HG02588 (cell line): ENCODE results near the gene CPNE5.

Source experiments
- ATAC-seq: cut with Tn5 transposase; IDR thresholded peaks from one replicate; pipeline ENCODE4 v1.9.1; 2021; ENCODE audit warnings: mild to moderate bottlenecking, moderate library complexity; ENCODE audit not compliant: unreplicated experiment

The CPNE5 gene

DNA sequence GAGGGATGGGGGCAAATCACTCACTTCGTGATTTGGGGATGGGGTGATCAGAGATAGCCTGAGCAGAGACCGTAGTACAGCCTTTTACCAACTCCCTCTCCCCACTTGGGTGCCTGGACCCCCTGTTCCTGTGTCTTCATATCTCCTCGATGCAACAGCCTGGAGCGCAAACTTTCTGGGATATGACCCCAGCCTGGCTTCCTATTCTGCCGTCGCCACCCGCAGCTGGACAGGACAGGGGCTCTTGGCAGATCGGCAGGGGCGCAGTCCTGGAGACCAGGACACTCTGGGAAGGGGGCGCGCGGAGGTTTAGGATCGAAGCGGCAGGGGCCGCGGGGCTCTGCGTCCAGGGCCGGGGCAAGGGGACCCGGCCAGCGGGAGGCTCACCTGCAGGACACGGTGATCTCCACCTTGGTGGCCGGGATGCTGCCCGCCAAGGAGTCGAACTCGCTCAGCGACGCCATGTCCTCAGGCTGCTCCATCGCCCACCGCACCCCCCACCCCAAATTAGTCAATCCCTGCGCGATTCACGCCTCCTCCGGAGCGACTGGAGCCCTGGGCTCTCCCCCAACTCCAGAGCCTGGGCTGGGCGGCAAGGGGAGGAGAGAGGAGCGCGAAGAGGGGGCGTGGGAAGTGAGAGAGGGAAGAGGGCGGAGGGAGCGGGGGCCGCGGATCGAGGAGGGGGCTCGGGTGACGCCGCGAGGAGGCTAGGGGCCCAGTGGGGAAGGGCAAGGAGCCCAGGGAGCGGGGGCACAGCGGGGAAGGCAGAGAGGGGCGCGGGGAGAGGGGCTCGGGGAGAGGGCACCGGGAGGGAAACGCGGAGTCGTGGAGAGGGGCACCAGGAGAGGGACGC is at the start of gene CPNE5:
CPNE5 (minus strand) TSS at position 549 of the 853 bp plus-strand sequence; CDS start at position 482, 67 bp downstream.
- no peak for ATAC-seq

DNA sequence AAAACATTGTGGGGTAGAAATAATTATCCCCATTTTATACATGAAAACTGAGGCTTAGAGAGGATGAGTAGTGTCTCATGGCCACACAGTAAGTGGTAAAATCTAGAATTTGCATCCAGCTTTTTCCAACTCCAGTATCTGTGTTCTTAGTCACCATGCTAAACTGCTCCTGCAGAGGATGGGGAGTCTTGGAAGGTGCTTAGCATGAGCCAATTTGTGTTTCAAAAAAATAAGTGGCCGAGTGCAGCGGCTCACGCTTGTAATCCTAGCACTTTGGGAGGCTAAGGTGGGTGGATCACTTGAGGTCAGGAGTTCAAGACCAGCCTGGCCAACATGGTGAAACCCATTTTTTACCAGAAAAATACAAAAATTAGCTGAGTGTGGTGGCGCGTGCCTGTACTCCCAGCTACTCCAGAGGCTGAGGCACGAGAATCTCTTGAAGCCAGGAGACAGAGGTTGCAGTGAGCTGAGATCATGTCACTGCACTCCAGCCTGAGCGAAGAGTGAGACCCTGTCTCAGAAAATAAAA is 48.9 kb upstream of the CPNE5 start:
- no peak for ATAC-seq

DNA sequence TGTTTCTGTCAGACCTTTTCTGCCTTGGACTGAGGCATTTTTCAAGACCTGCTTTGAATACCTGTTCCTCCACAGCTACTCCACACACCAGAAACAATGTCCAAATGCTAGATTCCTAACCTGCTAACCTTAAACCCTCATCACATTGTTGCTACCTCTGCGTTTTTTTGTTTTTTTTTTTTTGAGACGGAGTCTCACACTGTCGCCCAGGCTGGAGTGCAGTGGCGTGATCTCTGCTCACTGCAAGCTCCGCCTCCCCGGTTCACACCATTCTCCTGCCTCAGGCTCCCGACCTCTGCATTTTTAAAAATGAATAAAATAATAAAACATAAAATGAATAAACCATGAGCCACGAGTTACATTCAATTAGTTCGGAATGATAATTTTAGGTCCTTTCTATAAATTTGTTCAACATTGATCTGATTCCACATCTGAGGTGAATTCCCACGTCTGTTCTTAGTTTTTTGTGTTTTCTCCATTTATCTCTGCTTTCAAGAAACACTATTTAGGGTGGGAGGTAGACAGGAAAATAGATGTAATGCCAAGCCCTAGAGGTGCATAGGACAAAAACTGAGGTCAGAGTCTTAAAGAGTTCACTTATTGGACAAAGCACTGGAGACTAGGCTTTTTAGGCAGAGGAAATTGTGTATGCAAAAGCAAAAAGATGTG is 47.8 kb upstream of the CPNE5 start:
- ATAC-seq = no peak

DNA sequence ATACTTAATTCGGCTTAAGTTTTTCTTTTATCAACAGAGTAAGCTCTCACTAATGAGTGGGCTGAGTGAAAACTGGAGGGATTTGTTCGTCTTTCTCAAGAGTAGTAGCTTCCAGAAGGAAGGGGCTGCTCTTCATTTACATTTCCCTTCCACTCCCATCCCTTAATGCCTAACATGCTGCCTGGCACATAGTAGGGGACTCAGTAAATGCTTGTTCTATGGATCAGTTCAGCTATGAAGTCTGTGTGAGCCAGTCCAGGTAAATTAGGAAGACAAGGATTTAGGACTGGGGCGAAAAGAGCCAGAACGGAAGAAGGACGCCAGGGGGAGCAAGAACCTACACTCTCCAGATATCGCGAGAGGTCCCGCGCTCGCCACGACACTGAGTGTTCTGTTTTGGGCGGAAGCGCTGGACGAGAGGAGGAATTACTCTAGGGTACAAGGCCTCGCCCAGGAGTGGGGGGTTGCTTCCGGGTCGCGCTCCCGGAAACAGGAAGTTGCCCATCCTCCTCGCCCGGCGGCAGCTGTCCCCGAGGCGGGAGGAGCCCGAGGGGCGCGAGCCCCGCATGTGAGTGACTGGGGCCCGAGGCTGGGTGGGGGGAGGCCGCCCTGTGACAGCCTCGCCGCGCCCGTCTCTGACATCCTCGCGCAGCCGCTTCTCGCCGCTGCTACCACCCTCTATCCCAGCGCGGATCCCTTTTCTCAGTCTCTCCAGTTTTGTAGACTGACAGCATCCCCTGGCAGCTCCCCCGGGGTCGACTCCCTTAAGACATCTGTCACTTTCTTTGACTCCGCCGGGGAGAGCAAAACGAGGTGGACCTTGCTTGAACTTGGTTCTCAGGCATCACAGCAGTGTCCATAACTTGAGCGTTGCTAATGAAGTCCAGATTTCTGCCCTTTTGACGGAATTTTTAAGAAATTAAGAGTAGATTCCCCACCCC is 46.5 kb upstream of the CPNE5 start, which contains the start of gene C6orf89:
C6orf89 (plus strand) TSS at position 492 of the 941 bp plus-strand sequence. CDS start 13,493 bp downstream, outside the sequence.
- ATAC-seq = peak; percentile 97

DNA sequence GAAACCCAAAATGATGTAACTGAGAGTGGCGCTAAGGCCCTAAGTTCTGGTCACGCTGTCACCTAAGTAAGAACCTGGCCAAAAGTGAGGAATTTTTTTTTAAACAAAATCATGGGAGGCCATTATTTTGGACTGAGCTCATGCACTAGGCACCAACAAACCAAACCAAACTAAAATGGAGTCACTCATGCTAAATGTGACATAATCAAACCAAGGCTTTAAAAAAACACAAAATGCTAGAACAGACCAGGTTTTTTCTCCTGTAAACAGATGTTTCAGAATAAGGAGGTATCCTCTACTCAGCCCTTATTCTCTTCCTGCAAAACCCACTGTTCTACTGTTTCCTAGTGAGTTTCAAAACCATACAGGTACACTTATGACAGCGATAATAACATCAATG is 45.4 kb upstream of the CPNE5 start:
- ATAC-seq = no peak

DNA sequence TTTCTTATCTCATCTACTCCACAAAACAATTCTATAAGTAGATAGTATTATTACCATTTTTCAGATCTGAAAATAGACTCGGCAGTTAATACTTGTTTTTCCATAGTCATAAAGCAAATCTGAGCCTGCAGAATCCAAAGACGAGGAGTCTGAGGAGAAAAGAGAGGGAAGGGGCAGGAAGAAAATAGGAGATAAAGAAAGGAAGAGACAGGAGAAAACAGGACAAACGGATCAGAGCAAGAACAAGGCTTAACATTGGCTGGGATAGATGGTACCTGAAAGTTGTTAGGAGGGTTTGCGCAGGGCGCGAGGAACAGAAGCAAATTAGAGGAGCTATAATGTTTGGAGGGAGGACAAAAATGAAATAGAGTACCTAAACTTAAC is 36.0 kb upstream of the CPNE5 start:
- ATAC-seq = no peak

DNA sequence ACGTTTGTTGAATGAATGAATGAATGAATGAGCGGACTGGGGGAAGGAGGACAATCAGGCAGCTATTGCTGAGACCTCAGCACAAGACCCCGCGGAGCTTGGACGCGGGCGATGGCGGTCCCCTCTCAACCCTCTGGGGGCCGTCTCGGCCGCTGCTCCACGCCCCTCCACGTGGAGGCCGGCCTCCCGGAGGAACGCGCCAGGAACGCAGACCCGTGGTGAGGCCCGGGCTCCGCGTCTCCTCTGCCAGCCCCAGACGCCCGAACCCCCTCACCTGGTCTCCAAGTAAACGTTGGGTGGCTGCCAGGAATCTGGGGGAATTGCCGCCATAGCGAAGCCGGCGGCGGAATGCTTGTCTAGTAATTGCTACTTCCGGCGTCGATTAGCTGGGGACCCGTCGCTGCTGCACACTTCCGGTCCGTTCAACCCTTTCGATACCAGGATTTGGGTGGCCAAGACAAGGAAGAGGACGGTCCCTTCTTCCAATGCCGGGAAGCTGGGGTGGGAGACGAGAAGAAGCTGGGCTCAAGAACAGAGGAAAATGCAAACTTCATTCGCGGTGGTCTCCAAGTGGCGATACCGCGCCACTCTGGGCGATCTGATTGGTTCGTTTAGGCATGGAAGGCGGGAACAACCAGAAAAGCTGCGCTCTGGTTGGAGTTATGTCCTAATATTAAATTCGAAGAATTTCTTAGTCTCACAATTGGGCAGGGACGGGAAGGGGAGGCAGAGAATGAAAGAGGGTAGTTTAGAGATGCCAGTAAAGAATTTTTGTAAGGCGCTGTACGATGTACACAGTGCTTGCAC is 35.4 kb upstream of the CPNE5 start, which contains the start of gene PPIL1:
PPIL1 (minus strand) TSS at position 361 of the 807 bp plus-strand sequence; CDS start at position 330, 31 bp downstream.
- peak; percentile 77 for ATAC-seq

DNA sequence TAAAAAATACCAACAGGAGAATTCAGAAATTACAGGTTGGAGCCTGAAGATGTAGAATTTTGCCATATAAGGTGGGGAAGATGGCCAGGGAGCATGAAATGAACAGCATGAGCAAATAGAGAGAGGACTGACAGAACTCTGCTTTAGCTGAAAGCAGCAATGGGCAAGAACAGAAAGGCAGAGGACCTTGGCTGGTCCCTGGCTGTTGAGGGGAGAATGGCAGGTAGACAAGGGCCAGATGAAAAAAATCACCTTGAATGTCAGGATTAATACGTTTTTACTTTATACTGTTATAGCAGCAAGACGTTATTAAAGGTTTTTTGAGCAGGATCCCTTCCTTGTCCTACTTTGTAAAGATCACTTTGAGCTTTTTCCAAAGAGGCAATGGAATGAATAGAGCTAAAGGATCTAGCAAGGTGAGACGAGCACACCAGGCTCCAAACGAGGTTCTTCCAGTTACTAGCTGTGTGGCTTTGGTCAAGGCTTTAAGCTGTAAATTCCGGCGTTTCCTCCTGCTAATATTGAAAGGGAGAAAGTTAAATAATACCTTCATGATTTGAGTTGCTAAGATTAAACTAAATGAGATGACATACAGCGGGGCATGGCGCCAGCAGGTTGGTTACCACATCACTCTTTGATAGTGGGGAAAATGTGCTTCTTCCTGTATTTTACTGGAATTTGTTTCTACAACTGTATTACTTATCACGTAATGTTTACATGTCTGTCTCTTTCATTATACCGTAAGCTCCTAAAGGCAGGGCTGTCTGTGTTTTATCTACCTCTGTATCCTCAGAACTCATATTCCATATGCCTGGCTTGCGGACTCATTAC is 34.6 kb upstream of the CPNE5 start:
- no peak for ATAC-seq

DNA sequence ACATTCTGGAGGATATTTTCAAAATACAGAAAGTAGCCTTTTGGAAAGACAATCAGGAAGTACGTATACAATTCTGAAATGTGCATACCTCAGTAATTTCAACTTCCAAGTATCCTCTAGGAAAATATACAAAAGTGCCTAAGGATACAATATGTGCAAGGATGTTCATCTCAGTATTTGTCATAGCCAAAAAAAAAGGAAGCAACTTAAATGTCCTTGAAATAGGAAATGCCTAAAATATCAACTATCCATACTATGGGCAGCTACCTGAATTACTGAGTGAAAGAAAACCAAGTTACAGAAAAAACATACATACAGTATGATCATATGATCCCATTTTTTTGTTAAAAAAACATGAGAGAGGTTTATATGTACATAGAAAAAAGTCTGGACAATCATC is 33.9 kb upstream of the CPNE5 start:
- no peak for ATAC-seq

DNA sequence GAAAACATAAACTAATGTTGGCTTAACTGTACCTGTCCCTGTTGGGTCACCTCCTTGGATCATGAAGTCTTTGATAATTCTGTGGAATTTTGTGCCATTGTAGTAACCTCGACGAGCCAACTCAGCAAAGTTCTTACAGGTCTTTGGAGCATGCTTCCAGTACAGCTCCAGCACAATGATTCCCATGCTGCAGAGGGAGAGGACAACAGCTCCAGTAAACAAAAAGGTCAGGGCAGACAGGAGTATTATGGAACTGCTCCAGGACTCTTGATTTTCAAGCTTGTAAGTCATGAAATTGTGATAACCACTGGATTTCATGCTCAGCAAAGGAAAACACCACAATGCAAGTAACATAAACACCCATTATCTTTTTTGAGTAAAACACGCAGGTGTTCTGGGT is 32.4 kb upstream of the CPNE5 start:
- ATAC-seq = no peak

DNA sequence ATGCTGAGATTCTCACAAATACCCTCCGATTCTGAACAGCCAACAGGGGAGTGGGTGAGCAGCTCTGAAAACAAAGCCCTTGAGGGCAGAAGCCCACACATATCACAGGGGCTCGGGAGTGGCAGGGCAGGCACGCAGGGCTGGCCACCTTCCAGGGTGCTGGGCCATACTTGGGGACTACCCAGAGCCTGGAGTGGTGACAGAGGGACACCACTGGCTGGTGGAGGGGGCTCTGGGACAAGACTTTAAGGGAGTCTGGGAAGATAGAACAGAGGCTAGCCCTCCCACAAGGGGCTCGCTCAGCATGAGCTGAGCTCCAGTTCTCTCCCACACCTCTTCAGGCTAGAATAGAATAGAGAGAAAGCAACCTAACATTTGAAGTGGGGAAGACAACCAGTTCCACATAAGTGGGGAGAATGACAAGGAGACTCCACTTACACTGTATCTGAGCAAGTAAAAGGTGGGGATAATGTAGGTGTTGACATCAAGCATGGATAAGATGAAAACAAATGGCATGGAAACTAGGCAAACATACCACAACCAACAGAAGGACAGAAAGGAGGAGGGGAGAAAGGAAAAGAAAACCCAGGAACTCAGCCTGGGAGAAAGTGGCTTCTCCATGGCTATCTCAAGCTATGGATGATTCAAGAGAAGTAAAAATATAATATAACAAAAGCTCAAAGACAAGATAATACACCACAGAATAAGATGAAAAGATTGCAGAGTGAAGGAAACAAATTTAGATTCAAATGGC is 28.4 kb upstream of the CPNE5 start:
- ATAC-seq = no peak

DNA sequence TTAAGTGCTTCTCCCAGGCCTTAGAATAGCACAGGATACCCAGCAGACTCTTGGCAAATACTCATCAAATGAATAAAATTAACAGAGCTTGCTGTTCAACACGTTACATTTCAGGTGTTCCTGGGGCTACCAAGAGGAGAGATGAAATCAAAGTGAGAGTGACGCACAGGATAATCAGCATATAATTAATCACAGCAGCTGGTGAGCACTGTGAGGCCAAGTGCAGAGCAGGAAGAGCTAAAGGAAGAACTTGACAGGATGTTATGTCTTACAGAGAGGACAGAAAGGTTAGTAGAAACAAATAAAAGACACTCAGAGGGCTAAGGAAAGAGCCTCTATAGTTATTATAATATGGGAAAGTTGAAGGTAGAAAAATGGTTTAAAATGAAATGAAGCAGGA is 26.6 kb upstream of the CPNE5 start:
- no peak for ATAC-seq

DNA sequence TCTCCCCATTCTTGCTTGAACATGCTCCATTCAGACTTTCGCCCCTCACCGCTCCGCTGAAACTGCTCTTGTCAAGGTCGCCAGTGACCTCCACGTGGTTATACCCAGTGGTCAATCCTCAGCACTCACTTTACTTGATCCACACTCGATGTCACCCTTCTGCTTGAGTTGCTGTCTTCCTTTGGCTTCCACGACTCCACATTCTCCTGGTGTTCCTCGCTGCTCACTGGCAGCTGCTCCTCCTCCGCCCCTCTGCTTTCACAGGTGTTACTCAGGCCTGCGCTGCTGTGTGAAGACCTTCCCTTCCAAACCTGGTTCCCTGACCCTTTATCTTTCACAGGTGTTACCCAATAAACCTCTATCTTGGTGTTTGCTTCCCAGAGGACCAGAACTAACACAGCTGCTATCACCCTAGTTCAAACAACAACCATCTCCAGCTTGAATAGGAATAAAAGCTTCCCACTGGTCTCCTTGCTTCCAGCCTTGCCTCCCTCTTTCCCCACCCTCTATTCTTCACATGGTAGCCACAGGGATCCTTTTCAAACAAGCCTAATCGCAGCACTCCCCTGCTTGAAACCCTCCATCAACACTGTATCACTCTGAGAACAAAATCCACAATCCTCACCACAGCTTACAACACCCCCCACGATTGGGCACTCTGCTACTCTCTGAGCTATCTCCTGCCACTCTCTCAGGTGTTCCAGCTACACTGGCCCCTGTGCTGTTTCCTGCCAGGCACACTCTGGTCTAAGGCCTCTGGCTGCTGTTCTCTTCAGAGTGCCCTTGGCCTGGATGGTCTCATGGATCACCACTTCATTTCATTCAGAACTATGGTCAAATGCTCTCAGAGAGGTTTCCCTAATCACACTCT is 24.7 kb upstream of the CPNE5 start:
- no peak for ATAC-seq

DNA sequence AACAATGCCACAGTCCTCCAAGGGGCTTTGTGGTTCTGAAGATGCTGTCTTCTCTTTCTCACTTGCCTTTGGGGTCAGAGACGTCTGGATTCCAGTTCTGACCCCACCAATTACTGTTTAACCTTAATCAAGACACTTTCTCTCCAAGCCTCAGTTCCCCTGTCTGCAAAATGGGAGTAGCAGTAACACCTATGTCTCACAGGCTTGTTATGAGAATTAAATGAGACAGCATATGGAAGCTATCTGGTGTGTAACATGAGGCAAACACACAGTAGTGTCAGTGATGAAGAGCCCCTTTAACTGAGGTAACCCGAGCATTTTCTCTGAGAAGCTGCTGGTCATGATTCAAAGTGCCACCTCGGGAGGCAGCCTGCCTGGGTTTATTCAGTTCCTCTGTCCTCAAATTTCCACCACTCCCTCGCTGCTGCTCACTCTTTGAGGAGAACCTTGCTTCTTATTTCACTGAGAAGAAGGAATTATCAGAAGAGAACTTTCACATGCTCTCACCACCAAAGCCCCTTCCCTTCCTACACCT is 23.7 kb upstream of the CPNE5 start:
- no peak for ATAC-seq

DNA sequence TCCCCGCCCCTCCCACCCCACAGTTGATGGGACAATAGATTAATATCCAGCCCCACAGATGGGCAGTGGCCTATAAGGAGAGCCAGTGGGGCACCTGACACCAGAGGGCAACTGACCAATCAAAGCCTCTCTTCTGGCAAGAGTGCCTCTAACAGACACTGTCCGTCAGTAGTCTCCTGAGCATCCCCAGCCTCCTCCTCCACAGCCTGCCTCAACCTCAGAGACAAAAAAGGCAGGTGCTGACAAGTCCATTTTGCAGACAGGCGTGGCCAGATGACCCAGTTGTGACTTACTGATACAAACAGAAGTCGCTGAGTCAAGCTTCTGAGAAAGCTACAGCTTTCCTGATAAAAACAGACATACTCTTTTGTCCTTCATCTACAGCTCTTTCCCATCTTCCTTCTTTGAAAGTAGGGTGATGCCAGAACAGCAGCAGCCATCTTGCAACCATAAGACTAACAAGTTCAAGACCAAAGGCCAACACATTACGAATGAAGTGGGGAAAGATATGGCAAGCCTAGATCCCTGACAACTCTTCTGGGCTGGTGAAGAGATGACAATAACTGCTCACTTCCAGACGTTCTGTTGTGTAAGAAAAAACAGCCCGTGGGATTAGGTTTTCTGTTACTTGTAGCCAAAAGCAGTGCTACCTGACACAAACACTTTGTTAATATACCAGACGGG is 23.1 kb upstream of the CPNE5 start:
- ATAC-seq = no peak

DNA sequence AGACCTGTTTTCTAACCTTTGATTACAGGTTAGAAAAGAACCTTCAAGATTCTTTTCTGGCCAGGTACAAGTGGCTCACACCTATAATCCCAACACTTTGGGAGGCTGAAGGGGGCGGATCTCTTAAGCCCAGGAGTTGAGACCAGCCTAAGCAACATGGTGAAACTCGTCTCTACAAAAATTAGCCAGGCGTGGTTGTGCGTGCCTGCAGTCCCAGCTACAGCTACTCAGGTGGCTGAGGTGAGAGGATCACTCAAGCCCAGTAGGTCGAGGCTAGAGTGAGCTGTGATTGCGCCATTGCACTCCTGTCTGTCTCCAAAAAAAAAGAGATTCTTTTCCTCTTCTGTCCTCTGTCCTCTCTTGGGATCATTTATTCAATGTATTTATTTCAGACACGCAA is 20.9 kb upstream of the CPNE5 start:
- ATAC-seq = no peak
